Measurements from ENCODE around the gene LILRB5.
"Not testable (repeated sequence)": the region's sequence is repeated elsewhere in the genome, so short reads cannot be mapped to it uniquely, and the experiment has no call there.

Gene LILRB5

DNA sequence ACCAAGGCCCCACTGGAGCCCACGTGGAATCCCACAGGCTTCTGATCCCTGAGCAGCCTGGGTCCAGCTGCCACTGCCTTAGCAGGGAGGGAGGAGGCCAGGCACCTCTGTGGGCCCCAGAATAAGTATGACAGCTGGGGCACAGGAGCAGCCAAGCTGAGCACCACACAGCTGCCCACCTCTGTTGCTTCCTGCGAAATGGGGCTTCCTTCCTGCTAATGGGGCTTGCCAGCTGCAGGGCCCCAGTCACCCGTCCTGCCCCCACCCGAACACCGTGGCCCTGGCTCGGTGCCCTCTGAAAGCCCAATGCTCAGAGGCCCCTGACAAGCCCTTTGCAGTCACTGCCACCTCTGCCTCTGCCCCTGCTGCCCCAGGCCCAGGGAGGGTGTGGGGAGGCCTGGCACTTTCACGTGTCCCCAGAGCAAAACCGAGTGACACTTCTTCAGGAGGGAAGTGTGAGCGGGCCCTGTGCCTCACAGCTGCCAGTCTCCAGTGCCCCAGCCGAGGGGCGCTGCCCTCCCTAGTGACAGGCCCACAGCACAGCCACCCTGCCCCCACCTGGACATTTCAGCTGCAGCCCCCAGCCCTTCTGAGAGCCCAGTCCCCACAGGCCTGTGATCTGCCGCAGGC, 28.5 kb upstream of the LILRB5 start:
- not testable (repeated sequence) for H3K4me1 ChIP-seq (ENCODE audit: control insufficient read depth, insufficient read depth, low read length, unreplicated experiment); H3K36me3 ChIP-seq (ENCODE audit: insufficient read depth, low read length); H2AFZ ChIP-seq (ENCODE audit: low read length, unreplicated experiment); H3K4me3 ChIP-seq (ENCODE audit: low read depth, low read length); H3K27ac ChIP-seq (ENCODE audit: low read depth, low read length); H3K79me2 ChIP-seq (ENCODE audit: control insufficient read depth, insufficient read depth, low read length, unreplicated experiment)
- peaks cover 14% of the 10 kb centered on the region for H3K27me3 ChIP-seq (ENCODE audit: insufficient read depth, low read length)

GRCh38 chr19:54282686-54283470, 25.8 kb upstream of the LILRB5 start:
- Histone ChIP-seq H2AFZ (ENCODE audit: low read length, unreplicated experiment) (no peak overlapping the region), H3K4me3 (ENCODE audit: low read depth, low read length) (no peak overlapping the region), H3K27me3 (ENCODE audit: insufficient read depth, low read length) (peaks cover 12% of the 10 kb centered on the region; the same call in 1 of the 2 replicates), H3K79me2 (ENCODE audit: control insufficient read depth, insufficient read depth, low read length, unreplicated experiment) (no peaks in the 10 kb centered on the region), H3K4me1 (ENCODE audit: control insufficient read depth, insufficient read depth, low read length, unreplicated experiment) (peaks cover 3% of the 10 kb centered on the region), H3K27ac (ENCODE audit: low read depth, low read length) (no peak overlapping the region), H3K36me3 (ENCODE audit: insufficient read depth, low read length) (no peaks in the 10 kb centered on the region)

GRCh38 chr19:54281729-54282075, 24.6 kb upstream of the LILRB5 start:
- peaks cover 12% of the 10 kb centered on the region; the same call in 1 of the 2 replicates for H3K27me3 ChIP-seq (ENCODE audit: insufficient read depth, low read length)
- H3K27ac ChIP-seq (ENCODE audit: low read depth, low read length); H3K4me3 ChIP-seq (ENCODE audit: low read depth, low read length); H3K36me3 ChIP-seq (ENCODE audit: insufficient read depth, low read length); H2AFZ ChIP-seq (ENCODE audit: low read length, unreplicated experiment); H3K4me1 ChIP-seq (ENCODE audit: control insufficient read depth, insufficient read depth, low read length, unreplicated experiment); H3K79me2 ChIP-seq (ENCODE audit: control insufficient read depth, insufficient read depth, low read length, unreplicated experiment): not testable (repeated sequence)

DNA sequence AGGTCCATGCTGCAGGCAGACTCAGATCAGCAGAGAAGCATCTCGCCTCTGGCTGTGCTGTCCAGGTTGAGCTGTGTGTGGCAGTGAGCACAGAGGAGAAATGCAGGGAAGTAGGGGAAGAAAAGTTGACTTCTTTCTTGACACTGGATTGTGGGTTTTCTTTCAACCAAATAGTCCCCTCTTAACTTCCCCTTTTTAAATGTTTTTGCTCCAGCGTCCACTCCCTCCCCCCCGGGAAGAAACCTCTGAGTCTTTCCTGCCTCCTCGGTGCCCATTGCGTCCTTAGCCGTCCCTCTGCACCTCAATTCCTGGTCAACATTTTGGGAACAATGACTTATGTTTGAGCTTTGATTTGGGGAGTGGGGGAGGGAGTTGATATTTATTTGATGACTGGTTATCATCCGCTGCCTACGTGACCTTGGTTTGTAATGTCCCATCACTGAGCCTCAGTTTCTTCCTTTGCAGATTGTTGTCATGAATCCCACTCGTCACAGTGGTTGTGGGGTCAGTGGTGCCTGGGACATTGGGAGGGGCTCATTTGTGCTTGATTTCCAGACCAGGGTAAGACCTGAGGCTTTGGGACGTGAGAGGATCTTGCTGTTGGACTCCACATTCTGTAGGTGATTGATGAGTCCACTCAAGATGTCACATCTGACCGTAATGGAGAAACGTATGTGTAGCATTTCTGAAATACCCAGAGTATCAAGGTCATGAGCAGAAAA, 24.1 kb upstream of the LILRB5 start, which contains the start of gene LILRB2:
TSS of gene LILRB2 (minus strand) at position 104 of the 722 bp plus-strand sequence. CDS start 614 bp downstream, outside the sequence.
- Histone ChIP-seq H3K27me3 (ENCODE audit: insufficient read depth, low read length) (peaks cover 15% of the 10 kb centered on the region), H3K36me3 (ENCODE audit: insufficient read depth, low read length) (no peaks in the 10 kb centered on the region), H2AFZ (ENCODE audit: low read length, unreplicated experiment) (no peak within 1 kb of the TSS), H3K4me1 (ENCODE audit: control insufficient read depth, insufficient read depth, low read length, unreplicated experiment) (no peaks in the 10 kb centered on the region), H3K4me3 (ENCODE audit: low read depth, low read length) (no peak within 1 kb of the TSS), H3K27ac (ENCODE audit: low read depth, low read length) (no peak within 1 kb of the TSS), H3K79me2 (ENCODE audit: control insufficient read depth, insufficient read depth, low read length, unreplicated experiment) (no peaks in the 10 kb centered on the region)

- not testable (repeated sequence) for H3K4me3 ChIP-seq (ENCODE audit: low read depth, low read length); H2AFZ ChIP-seq (ENCODE audit: low read length, unreplicated experiment); H3K36me3 ChIP-seq (ENCODE audit: insufficient read depth, low read length); H3K79me2 ChIP-seq (ENCODE audit: control insufficient read depth, insufficient read depth, low read length, unreplicated experiment); H3K27ac ChIP-seq (ENCODE audit: low read depth, low read length); H3K4me1 ChIP-seq (ENCODE audit: control insufficient read depth, insufficient read depth, low read length, unreplicated experiment)
- peaks cover 15% of the 10 kb centered on the region for H3K27me3 ChIP-seq (ENCODE audit: insufficient read depth, low read length)
Measured at GRCh38 chr19:54280441-54280840, 23.4 kb upstream of the LILRB5 start.

DNA sequence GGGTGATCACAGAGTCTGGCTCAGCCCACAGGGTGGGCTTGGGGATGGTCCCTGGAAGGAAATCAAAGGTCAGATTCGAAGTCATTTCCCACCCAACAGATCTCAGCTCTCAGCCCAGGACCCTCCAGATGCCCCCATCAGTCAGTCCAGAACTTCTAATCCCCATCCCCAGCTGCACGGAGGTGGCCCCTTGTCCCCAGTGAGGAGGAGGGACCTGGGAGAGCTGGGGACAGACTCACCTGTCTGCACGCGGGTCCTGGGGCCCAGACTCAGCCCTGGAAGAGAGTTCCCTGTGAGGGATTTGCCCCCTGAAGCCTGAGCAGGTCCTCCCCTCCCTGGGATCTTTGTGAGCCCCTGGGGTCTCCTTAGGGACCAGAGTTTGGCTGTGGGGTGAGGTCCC, 23.0 kb upstream of the LILRB5 start:
- H3K4me1 ChIP-seq (ENCODE audit: control insufficient read depth, insufficient read depth, low read length, unreplicated experiment); H3K4me3 ChIP-seq (ENCODE audit: low read depth, low read length): not testable (repeated sequence)
- H3K27me3 ChIP-seq (ENCODE audit: insufficient read depth, low read length): peaks cover 15% of the 10 kb centered on the region

GRCh38 chr19:54279406-54279962, 22.4 kb upstream of the LILRB5 start:
- Histone ChIP-seq H3K27me3 (ENCODE audit: insufficient read depth, low read length) (peaks cover 15% of the 10 kb centered on the region), H3K27ac (ENCODE audit: low read depth, low read length) (no peak overlapping the region), H2AFZ (ENCODE audit: low read length, unreplicated experiment) (no peak overlapping the region), H3K4me1 (ENCODE audit: control insufficient read depth, insufficient read depth, low read length, unreplicated experiment) (no peaks in the 10 kb centered on the region), H3K79me2 (ENCODE audit: control insufficient read depth, insufficient read depth, low read length, unreplicated experiment) (no peaks in the 10 kb centered on the region), H3K36me3 (ENCODE audit: insufficient read depth, low read length) (no peaks in the 10 kb centered on the region), H3K4me3 (ENCODE audit: low read depth, low read length) (no peak overlapping the region)

More for the DNA sequence above, 23.0 kb upstream of the LILRB5 start:
- H2AFZ ChIP-seq (ENCODE audit: low read length, unreplicated experiment); H3K79me2 ChIP-seq (ENCODE audit: control insufficient read depth, insufficient read depth, low read length, unreplicated experiment); H3K36me3 ChIP-seq (ENCODE audit: insufficient read depth, low read length); H3K27ac ChIP-seq (ENCODE audit: low read depth, low read length): not testable (repeated sequence)

DNA sequence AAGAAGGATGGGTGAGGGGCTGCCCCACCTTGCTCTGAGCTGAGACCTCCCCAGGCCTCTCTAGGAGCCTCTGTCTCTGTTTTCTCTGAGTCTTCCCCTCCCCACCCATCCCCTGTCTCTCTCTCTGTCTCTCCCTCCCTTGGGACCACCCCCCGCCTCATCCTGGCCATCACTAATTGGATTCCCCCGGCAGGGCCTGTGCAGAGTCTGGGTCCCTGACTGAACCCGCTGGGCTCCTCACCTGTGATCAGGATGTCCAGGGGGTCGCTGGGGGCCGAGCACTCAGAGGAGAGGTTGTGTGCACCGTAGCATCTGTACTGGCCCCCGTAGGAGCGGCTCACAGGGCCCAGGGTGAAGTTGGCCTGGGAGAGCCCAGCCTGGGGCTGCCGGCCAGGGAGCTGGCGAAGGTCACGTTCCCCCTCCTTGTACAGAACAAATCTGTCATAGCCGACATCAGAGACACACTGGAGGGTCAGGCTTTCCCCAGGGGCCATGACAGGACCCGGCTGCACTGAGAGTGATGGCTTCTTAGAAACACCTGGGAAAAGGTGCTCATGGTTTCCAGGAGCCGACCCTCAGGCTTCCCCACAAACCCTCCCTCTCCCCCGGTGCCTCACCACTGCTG, 21.6 kb upstream of the LILRB5 start:
- not testable (repeated sequence) for H3K79me2 ChIP-seq (ENCODE audit: control insufficient read depth, insufficient read depth, low read length, unreplicated experiment); H3K36me3 ChIP-seq (ENCODE audit: insufficient read depth, low read length); H3K27ac ChIP-seq (ENCODE audit: low read depth, low read length); H2AFZ ChIP-seq (ENCODE audit: low read length, unreplicated experiment); H3K4me3 ChIP-seq (ENCODE audit: low read depth, low read length); H3K4me1 ChIP-seq (ENCODE audit: control insufficient read depth, insufficient read depth, low read length, unreplicated experiment)
- peaks cover 21% of the 10 kb centered on the region for H3K27me3 ChIP-seq (ENCODE audit: insufficient read depth, low read length)

GRCh38 chr19:54278056-54278455, 21.0 kb upstream of the LILRB5 start:
- not testable (repeated sequence) for H3K79me2 ChIP-seq (ENCODE audit: control insufficient read depth, insufficient read depth, low read length, unreplicated experiment); H2AFZ ChIP-seq (ENCODE audit: low read length, unreplicated experiment); H3K27ac ChIP-seq (ENCODE audit: low read depth, low read length); H3K36me3 ChIP-seq (ENCODE audit: insufficient read depth, low read length); H3K4me1 ChIP-seq (ENCODE audit: control insufficient read depth, insufficient read depth, low read length, unreplicated experiment); H3K4me3 ChIP-seq (ENCODE audit: low read depth, low read length)
- peaks cover 18% of the 10 kb centered on the region for H3K27me3 ChIP-seq (ENCODE audit: insufficient read depth, low read length)

DNA sequence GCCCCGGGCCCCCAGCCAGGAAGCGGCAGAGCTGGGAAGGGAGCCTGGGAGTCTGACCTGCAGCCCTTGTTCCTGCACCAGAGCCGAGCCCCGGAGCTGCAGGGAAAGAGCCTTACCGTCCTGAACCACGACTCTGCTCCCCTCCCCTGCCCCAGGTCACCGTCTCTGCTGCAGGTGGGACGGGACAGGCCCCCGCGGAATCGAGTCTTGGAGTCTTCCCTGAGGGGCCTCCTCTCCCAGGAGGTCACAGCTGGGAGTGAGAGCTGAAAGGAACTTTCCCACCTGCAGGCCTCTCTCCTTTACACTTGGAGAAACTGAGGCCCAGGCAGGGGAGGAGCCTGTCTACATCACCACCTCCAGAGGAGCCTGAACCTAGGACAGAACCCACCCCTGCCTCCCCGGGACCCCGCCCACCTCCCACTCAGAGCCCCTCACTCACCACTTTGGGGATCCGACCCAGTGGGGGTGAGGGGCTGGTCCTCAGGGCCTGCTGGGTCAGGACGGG, 20.1 kb upstream of the LILRB5 start:
- H3K4me3 ChIP-seq (ENCODE audit: low read depth, low read length); H3K36me3 ChIP-seq (ENCODE audit: insufficient read depth, low read length); H3K4me1 ChIP-seq (ENCODE audit: control insufficient read depth, insufficient read depth, low read length, unreplicated experiment); H2AFZ ChIP-seq (ENCODE audit: low read length, unreplicated experiment); H3K79me2 ChIP-seq (ENCODE audit: control insufficient read depth, insufficient read depth, low read length, unreplicated experiment); H3K27ac ChIP-seq (ENCODE audit: low read depth, low read length): not testable (repeated sequence)
- peaks cover 14% of the 10 kb centered on the region for H3K27me3 ChIP-seq (ENCODE audit: insufficient read depth, low read length)

Data from ACC112 (cell line).